Stimulated activated naive B cell treated with anti-CD40 and anti-IgM and Interleukin-4, amounts not matched to agents 10 μg/mL and 1 μg/mL and 100 μg/mL, for 72 hours (primary cell): ENCODE data around the gene NAV2.

Experiments used
- ATAC-seq, 2 donors: fragments of 150-1000 bp; cut with Tn5 transposase; replicated peaks; 2 replicates each; pipeline ENCODE4 v1.10.0; 2021; ENCODE audit warnings: moderate library complexity in 1 of 2
- DNase-seq: peaks from one replicate; pipeline ENCODE4 v3.0.0; 2021
- H3K27ac Mint-ChIP-seq: one replicate; pipeline ENCODE4 v1.8.0; 2022; ENCODE audit warnings: mild to moderate bottlenecking, mixed read lengths
- H3K27me3 Mint-ChIP-seq, 2 donors: one replicate each; pipeline ENCODE4 v1.8.0; 2022; ENCODE audit warnings: mixed read lengths in 2 of 2
- H3K36me3 Mint-ChIP-seq, 2 donors: one replicate each; pipeline ENCODE4 v1.8.0; 2022; ENCODE audit warnings: mixed read lengths in 2 of 2, mild to moderate bottlenecking in 1 of 2
- H3K4me1 Mint-ChIP-seq, 2 donors: one replicate each; pipeline ENCODE4 v1.8.0; 2022; ENCODE audit warnings: mixed read lengths in 2 of 2, mild to moderate bottlenecking in 1 of 2
- H3K4me3 Mint-ChIP-seq, 2 donors: one replicate each; pipeline ENCODE4 v1.8.0; 2022; ENCODE audit warnings: mild to moderate bottlenecking in 2 of 2, mixed read lengths in 2 of 2, moderate library complexity in 1 of 2
- H3K9me3 Mint-ChIP-seq, 2 donors: one replicate each; pipeline ENCODE4 v1.8.0; 2022; ENCODE audit warnings: mixed read lengths in 2 of 2, mild to moderate bottlenecking in 1 of 2

NAV2 gene

DNA sequence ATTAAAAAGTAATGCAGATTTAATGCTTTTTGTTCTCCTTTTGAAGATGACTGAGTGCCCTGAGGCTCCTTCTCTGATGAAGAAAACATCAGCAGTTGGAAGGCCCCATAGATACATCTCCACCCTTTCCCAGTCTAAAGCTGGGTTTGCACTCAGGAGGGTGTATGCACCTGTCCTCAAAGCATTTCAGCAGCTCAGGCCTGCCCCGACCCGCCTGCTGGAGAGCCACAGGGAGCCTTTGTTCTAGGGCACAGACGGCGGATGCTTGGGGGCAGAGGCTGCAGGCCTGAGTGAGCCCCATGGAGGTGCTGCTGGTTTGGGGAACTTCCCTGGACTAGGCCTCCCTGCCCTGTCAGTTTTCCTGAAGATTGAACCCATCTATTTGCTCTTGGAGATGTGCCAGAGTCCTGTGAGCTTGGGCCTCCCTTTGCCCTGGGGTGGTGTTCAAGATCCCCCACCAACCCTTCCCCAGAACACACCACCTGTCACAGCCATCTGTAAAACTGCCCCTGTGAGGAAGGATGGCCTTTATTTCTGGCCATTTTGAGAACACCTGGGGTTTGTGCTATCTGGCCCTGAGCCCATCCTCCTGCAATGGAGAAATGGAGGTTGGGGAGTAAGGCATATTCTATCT is 160.0 kb downstream of the NAV2 start:
- Mint-ChIP-seq H3K9me3 (no peaks in the 10 kb centered on the region), H3K36me3 (no peaks in the 10 kb centered on the region), H3K4me1 (no peaks in the 10 kb centered on the region), H3K27ac (no peak overlapping the region), H3K4me3 (no peak overlapping the region), H3K27me3 (no peaks in the 10 kb centered on the region)
- no peak for ATAC-seq
- no peak for DNase-seq

DNA sequence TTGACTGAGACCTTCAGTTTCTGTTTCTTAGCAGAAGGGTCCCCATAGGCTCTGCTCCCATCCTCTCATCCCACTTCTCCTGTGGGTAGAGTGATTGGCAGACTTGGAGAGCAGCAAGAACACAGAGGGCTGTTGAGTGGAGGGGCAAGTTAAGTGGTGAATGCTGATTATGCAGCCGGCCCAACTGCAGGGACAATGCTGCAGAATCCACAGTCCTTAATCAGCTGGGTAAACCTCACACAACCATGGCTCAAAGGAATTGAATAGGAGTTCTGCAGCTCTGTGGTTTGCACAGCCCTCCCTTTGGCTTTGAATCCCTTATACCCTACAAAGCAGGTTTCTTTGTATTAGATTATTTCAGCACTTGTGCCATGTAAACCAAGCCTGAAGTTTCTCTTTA is 161.1 kb downstream of the NAV2 start:
- no peaks in the 10 kb centered on the region for H3K9me3 Mint-ChIP-seq
- H3K27ac Mint-ChIP-seq = no peak overlapping the region
- no peaks in the 10 kb centered on the region for H3K27me3 Mint-ChIP-seq
- no peaks in the 10 kb centered on the region for H3K36me3 Mint-ChIP-seq
- DNase-seq = no peak
- H3K4me3 Mint-ChIP-seq = no peak overlapping the region
- no peaks in the 10 kb centered on the region for H3K4me1 Mint-ChIP-seq
- ATAC-seq = no peak

GRCh38 chr11:19874266-19874665 is 161.6 kb downstream of the NAV2 start:
- H3K27me3 Mint-ChIP-seq = no peaks in the 10 kb centered on the region
- no peak for DNase-seq
- H3K4me1 Mint-ChIP-seq = no peaks in the 10 kb centered on the region
- no peak overlapping the region for H3K4me3 Mint-ChIP-seq
- H3K36me3 Mint-ChIP-seq = no peaks in the 10 kb centered on the region
- no peaks in the 10 kb centered on the region for H3K9me3 Mint-ChIP-seq
- no peak for ATAC-seq
- no peak overlapping the region for H3K27ac Mint-ChIP-seq

GRCh38 chr11:19876750-19877149 is 164.1 kb downstream of the NAV2 start:
- DNase-seq (no peak), ATAC-seq (no peak)
- no peaks in the 10 kb centered on the region for H3K9me3 Mint-ChIP-seq
- peaks cover 2 to 3% of the 10 kb centered on the region in 2 donors for H3K27me3 Mint-ChIP-seq
- no peaks in the 10 kb centered on the region for H3K4me1 Mint-ChIP-seq
- H3K36me3 Mint-ChIP-seq = no peaks in the 10 kb centered on the region
- H3K27ac Mint-ChIP-seq = no peak overlapping the region
- no peak overlapping the region for H3K4me3 Mint-ChIP-seq

DNA sequence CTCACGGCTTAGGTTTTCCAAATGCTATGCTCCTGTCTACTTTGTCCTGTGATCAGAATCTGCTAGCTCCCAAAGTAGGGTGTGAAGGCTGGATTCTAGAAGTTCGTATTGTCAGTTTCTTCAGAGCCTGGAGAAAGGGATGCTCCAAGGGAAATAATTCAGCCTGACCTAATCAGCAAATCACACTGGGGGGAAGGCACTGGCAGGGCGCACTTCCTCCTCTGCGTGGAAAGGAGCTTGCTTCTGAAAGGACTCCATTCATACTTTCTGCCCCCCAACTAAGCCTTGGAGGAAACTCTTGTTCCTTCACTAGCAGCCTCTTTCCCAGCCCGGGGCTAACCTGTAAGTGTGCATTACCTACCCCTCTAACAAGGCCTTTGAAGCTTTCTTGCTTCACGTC is 165.9 kb downstream of the NAV2 start:
- no peaks in the 10 kb centered on the region for H3K4me1 Mint-ChIP-seq
- no peak overlapping the region for H3K4me3 Mint-ChIP-seq
- peaks cover 4 to 8% of the 10 kb centered on the region in 2 donors for H3K27me3 Mint-ChIP-seq
- no peak for ATAC-seq
- H3K27ac Mint-ChIP-seq = no peak overlapping the region
- H3K36me3 Mint-ChIP-seq = no peaks in the 10 kb centered on the region
- H3K9me3 Mint-ChIP-seq = no peaks in the 10 kb centered on the region
- no peak for DNase-seq

DNA sequence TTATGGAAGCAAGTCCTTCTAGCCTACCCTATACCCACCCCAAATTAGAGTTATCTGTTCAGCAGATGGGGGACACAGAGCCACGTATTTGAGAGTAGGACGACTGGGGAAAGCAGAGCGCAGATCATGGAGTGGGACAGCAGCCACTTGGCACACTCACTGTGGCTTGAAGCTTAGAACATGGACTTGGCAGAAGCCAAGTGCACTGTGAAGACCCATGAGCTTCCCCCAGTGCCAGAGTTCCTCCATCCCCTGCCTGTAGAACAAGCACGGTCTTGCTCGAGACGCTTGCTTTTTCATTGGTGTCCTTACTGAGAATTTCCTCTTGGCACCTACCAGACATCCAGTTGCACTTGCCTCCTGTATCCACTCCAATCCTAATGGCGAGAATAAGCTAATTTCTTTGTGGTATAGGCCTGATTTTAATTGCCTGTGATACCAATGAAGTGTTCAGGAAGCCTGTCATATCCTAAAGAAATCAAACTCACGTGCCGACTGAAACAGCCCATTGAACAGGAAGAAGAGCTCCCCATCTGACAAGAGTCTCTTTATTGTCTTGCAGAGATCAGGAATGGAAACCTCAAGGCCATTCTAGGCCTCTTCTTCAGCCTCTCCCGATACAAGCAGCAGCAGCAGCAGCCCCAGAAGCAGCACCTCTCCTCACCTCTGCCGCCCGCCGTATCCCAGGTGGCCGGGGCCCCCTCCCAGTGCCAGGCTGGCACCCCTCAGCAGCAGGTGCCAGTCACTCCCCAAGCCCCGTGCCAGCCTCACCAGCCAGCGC is 166.9 kb downstream of the NAV2 start:
- Mint-ChIP-seq H3K27me3 (peaks cover 4 to 8% of the 10 kb centered on the region in 2 donors), H3K27ac (no peak overlapping the region), H3K9me3 (no peaks in the 10 kb centered on the region), H3K4me3 (no peak overlapping the region), H3K4me1 (no peaks in the 10 kb centered on the region), H3K36me3 (no peaks in the 10 kb centered on the region)
- ATAC-seq (no peak), DNase-seq (no peak)

- Mint-ChIP-seq H3K4me3 (no peak overlapping the region), H3K9me3 (no peaks in the 10 kb centered on the region), H3K4me1 (no peaks in the 10 kb centered on the region), H3K27me3 (peaks cover 4 to 8% of the 10 kb centered on the region in 2 donors), H3K27ac (no peak overlapping the region), H3K36me3 (no peaks in the 10 kb centered on the region)
- DNase-seq (no peak), ATAC-seq (no peak)
Observed at GRCh38 chr11:19880088-19880345, 167.4 kb downstream of the NAV2 start.

- no peak overlapping the region for H3K27ac Mint-ChIP-seq
- no peaks in the 10 kb centered on the region for H3K9me3 Mint-ChIP-seq
- ATAC-seq (no peak), DNase-seq (no peak)
- H3K4me3 Mint-ChIP-seq = no peak overlapping the region
- H3K4me1 Mint-ChIP-seq = no peaks in the 10 kb centered on the region
- H3K27me3 Mint-ChIP-seq = peaks cover 4 to 8% of the 10 kb centered on the region in 2 donors
- H3K36me3 Mint-ChIP-seq = no peaks in the 10 kb centered on the region
Observed at GRCh38 chr11:19881177-19881576, 168.5 kb downstream of the NAV2 start.

- no peak for ATAC-seq
- Mint-ChIP-seq H3K4me3 (no peak overlapping the region), H3K4me1 (no peaks in the 10 kb centered on the region), H3K9me3 (no peaks in the 10 kb centered on the region), H3K27ac (no peak overlapping the region), H3K36me3 (no peaks in the 10 kb centered on the region), H3K27me3 (peaks cover 4 to 8% of the 10 kb centered on the region in 2 donors)
- DNase-seq = no peak
Observed at GRCh38 chr11:19882356-19882755, 169.7 kb downstream of the NAV2 start.

DNA sequence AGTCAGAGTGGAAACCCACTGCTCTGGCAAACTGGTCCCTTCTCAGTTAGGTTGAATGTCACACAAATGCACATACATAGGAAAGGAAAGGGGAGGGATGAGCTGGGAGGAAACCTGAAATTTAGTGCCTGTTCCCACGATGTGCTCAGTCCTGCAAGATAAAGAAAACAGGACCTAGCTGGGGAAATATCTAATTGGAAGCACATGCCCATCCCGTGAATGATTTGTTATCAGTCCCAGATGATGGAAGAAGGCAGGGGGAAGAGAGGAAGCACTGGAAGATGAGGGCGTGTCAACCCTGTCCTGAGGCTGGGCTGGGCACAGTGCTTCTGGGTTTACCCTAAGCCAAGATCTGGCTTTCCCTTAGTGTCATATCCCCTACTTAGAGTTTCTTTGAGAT is 173.9 kb downstream of the NAV2 start:
- H3K36me3 Mint-ChIP-seq = no peaks in the 10 kb centered on the region
- no peak overlapping the region for H3K27ac Mint-ChIP-seq

GRCh38 chr11:19887842-19888241 is 175.2 kb downstream of the NAV2 start:
- ATAC-seq (no peak), DNase-seq (no peak)
- Mint-ChIP-seq H3K27me3 (no peaks in the 10 kb centered on the region), H3K36me3 (no peaks in the 10 kb centered on the region), H3K9me3 (peaks cover 0 to 2% of the 10 kb centered on the region in 2 donors), H3K4me3 (no peak overlapping the region), H3K4me1 (no peaks in the 10 kb centered on the region), H3K27ac (no peak overlapping the region)

More for the DNA sequence above, 173.9 kb downstream of the NAV2 start:
- Mint-ChIP-seq H3K4me3 (no peak overlapping the region), H3K9me3 (no peaks in the 10 kb centered on the region), H3K27me3 (peaks cover 3 to 8% of the 10 kb centered on the region in 2 donors), H3K4me1 (no peaks in the 10 kb centered on the region)
- no peak for ATAC-seq
- DNase-seq = no peak

DNA sequence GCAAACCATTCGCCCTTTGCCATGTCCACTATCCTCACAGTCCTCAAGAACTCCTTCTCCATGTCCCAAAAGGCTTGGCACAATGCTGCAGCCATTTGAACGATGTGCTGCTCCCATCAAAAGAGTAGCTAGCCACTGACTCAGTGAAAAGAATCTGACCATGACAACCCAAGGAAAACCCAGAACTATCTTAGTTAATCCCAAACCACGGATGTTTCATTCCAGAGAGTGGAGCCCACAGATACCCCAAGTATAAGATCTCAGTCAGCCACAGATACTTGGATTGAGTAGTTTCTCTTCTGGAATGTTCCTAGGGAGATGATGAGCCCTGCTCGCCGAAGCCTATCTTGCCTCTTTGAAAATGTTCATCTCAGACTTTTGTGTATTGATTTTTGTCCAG is 176.9 kb downstream of the NAV2 start:
- no peak overlapping the region for H3K27ac Mint-ChIP-seq
- DNase-seq (no peak), ATAC-seq (no peak)

GRCh38 chr11:19890308-19890707 is 177.7 kb downstream of the NAV2 start:
- no peaks in the 10 kb centered on the region for H3K36me3 Mint-ChIP-seq
- no peak overlapping the region for H3K4me3 Mint-ChIP-seq
- peaks cover 0 to 2% of the 10 kb centered on the region in 2 donors for H3K9me3 Mint-ChIP-seq
- peaks cover 0 to 6% of the 10 kb centered on the region in 2 donors for H3K27me3 Mint-ChIP-seq
- DNase-seq (no peak), ATAC-seq (no peak)
- H3K27ac Mint-ChIP-seq = no peak overlapping the region
- no peaks in the 10 kb centered on the region for H3K4me1 Mint-ChIP-seq

More for the DNA sequence above, 176.9 kb downstream of the NAV2 start:
- Mint-ChIP-seq H3K27me3 (peaks cover 0 to 6% of the 10 kb centered on the region in 2 donors), H3K9me3 (peaks cover 0 to 2% of the 10 kb centered on the region in 2 donors), H3K4me1 (no peaks in the 10 kb centered on the region), H3K36me3 (no peaks in the 10 kb centered on the region), H3K4me3 (no peak overlapping the region)

GRCh38 chr11:19891022-19891421 is 178.4 kb downstream of the NAV2 start:
- no peak overlapping the region for H3K27ac Mint-ChIP-seq
- no peaks in the 10 kb centered on the region for H3K4me1 Mint-ChIP-seq
- H3K27me3 Mint-ChIP-seq = peaks cover 0 to 6% of the 10 kb centered on the region in 2 donors
- H3K36me3 Mint-ChIP-seq = no peaks in the 10 kb centered on the region
- no peak overlapping the region for H3K4me3 Mint-ChIP-seq
- DNase-seq (no peak), ATAC-seq (no peak)
- H3K9me3 Mint-ChIP-seq = peaks cover 0 to 2% of the 10 kb centered on the region in 2 donors

GRCh38 chr11:19892387-19892786 is 179.8 kb downstream of the NAV2 start:
- H3K9me3 Mint-ChIP-seq = peaks cover 0 to 2% of the 10 kb centered on the region in 2 donors
- DNase-seq = no peak
- H3K4me1 Mint-ChIP-seq = no peaks in the 10 kb centered on the region
- H3K27me3 Mint-ChIP-seq = peaks cover 0 to 6% of the 10 kb centered on the region in 2 donors
- no peak overlapping the region for H3K4me3 Mint-ChIP-seq
- no peak overlapping the region for H3K27ac Mint-ChIP-seq
- H3K36me3 Mint-ChIP-seq = no peaks in the 10 kb centered on the region
- no peak for ATAC-seq
